GM19099 (cell line): ENCODE data around the gene KIF5A.

Experiments
- POLR2A ChIP-seq: IDR thresholded peaks from 3 replicates; pipeline ENCODE4 v1.6.1; 2011; ENCODE audit warnings: low read depth; ENCODE audit not compliant: insufficient read length; ENCODE audit errors: extremely low read depth

KIF5A gene

GRCh38 chr12:57560516-57560915 is 10.7 kb downstream of the KIF5A start:
- TF ChIP-seq POLR2A: no peak

DNA sequence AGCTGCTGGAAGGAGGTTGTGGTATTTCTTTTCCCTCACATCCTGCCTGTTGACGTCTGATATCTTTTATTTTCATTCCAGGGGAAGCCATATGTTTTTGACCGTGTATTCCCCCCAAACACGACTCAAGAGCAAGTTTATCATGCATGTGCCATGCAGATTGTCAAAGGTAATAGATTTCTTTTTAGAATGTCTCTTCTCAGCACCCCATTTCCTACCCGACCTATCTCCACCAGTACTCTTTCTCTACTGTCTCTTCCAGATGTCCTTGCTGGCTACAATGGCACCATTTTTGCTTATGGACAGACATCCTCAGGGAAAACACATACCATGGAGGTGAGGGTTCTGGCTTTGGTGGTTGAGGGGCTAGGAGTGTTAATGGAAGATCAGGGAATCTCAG is 13.5 kb downstream of the KIF5A start:
- TF ChIP-seq POLR2A: no peak

DNA sequence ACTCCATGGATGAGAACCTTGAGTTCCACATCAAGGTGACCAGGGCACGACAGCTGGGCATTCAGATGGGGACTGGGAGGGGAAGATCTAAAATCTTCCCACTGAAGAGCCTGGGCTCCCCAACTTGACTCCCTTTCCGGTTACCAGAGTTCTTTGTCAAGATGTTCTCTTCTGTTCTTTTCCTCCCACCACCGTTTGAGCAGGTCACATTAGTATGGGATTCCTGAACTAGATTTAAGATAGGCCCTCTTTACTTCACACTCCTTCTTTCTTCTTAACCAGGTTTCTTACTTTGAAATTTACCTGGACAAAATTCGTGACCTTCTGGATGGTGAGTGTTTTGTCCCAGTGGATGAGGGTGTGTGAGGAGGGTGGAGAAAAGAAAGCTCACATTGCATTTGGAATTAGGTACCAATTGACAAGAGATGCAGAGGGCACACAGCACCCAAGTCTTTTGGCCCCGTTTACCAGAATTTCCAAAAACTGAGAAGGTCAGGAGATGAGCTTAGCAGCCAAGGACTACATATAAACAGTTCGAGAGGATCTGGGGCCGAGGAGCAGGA is 14.4 kb downstream of the KIF5A start:
- no peak for TF ChIP-seq POLR2A

- TF ChIP-seq POLR2A: no peak
Measured at GRCh38 chr12:57568838-57569237, 19.0 kb downstream of the KIF5A start.

- no peak for TF ChIP-seq POLR2A
Measured at GRCh38 chr12:57569858-57570257, 20.0 kb downstream of the KIF5A start.

DNA sequence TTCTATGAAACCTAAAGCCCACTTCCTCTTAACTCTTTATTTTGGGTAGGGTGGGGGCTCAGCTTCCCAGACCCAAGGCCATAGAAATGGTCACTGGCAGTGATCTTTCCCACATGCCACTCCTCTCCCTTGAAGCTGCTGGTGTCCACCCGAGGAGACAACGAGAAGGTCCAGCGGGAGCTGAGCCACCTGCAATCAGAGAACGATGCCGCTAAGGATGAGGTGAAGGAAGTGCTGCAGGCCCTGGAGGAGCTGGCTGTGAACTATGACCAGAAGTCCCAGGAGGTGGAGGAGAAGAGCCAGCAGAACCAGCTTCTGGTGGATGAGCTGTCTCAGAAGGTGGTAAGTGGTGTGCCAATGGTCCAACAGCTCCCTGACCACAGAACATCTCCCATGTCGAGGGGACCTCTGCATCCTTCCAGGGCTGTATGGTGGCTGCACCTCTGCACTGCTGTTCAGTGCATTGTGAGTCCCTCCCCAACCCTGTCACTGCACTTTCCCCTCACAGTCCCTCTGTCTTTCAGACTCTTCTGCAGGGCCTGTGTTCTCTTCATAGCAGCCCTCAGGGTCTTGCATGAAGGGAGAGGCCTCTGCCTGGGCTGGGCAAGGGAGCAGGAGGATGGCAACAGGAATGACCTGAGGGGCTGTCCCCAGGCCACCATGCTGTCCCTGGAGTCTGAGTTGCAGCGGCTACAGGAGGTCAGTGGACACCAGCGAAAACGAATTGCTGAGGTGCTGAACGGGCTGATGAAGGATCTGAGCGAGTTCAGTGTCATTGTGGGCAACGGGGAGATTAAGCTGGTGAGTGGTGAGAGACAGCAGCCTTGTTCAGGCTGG is 22.3 kb downstream of the KIF5A start:
- no peak for TF ChIP-seq POLR2A

GRCh38 chr12:57574795-57575194 is 25.0 kb downstream of the KIF5A start:
- no peak for TF ChIP-seq POLR2A

DNA sequence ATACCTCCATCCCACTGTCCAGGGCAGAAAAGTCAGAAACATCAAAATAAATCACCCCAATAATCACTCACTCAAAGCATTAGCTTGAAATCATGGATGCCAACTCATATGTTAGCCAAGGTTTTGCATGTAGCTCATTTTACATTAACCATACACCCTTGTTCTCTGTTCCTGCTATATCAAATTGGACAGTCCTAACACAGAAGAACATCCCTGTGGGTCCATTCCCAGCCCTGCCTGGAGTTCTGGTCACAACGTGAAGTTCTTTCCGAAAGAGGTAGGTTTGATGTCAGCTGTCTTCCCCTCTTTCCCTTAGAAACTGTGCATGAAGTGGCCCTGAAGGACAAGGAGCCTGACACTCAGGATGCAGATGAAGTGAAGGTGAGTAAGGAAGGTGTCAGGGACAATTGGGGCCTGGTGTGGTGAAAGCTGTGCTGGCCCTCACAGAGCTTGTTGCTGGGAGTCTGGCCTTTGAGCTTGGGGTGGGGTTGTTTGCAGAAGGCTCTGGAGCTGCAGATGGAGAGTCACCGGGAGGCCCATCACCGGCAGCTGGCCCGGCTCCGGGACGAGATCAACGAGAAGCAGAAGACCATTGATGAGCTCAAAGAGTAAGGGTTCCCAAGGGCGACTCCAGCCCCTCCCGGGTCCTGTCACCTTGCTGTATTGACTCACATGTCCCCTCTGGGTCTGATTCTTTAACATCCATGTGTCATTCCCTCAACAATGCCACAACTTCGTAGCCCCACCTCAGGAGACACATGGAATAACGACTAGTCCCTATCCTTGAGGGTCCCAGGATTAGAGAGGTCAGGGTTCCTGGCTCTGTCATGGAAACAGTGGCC is 26.1 kb downstream of the KIF5A start:
- no peak for TF ChIP-seq POLR2A

GRCh38 chr12:57576613-57577160 is 26.8 kb downstream of the KIF5A start:
- no peak for TF ChIP-seq POLR2A

- TF ChIP-seq POLR2A: no peak
Measured at GRCh38 chr12:57577981-57578758, 28.3 kb downstream of the KIF5A start.

GRCh38 chr12:57579011-57579410 is 29.2 kb downstream of the KIF5A start:
- no peak for TF ChIP-seq POLR2A

- no peak for TF ChIP-seq POLR2A
Measured at GRCh38 chr12:57579677-57580465, 30.0 kb downstream of the KIF5A start.

- TF ChIP-seq POLR2A: no peak
Measured at GRCh38 chr12:57580466-57580795, 30.6 kb downstream of the KIF5A start.

DNA sequence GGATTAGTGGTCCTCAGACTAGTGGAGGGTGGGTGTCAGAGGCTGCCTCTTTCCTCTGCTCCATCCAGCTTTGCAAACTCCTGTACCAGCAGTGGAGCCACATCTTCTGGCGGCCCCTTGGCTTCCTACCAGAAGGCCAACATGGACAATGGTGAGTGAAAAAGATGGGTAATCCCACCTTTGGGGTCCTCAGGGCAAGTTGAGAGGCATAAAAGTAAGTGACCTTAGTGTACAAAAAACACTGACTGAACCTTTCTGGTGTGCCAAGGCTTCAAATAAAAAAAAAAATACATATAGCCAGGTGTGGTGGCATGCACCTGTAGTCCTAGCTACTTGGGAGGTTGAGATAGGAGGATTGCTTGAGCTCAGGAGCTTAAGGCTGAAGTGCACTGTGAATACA is 32.0 kb downstream of the KIF5A start:
- TF ChIP-seq POLR2A: no peak

DNA sequence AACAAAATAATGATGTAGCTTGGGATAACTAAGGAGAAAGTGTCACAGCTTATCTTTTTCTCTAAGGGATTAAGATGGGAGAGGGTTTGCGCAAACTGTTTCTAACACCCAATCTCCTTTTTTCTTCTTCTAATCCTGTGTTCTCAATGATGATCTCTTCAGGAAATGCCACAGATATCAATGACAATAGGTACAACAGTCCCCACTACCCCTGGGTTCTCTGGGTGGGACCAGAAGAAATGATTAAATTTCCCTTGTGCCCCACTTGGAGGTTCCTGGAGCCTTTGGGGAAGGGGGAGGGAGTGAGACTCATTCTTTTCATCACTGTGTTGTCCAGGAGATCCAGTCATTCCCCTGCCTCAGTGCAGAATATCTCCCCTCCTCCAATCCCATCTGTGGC is 32.6 kb downstream of the KIF5A start:
- TF ChIP-seq POLR2A: no peak
